GM21619 (cell line): ENCODE results near the gene CGNL1.

Experiments used
- ATAC-seq: cut with Tn5 transposase; IDR thresholded peaks from one replicate; pipeline ENCODE4 v1.9.1; 2021; ENCODE audit not compliant: unreplicated experiment

Gene CGNL1

DNA sequence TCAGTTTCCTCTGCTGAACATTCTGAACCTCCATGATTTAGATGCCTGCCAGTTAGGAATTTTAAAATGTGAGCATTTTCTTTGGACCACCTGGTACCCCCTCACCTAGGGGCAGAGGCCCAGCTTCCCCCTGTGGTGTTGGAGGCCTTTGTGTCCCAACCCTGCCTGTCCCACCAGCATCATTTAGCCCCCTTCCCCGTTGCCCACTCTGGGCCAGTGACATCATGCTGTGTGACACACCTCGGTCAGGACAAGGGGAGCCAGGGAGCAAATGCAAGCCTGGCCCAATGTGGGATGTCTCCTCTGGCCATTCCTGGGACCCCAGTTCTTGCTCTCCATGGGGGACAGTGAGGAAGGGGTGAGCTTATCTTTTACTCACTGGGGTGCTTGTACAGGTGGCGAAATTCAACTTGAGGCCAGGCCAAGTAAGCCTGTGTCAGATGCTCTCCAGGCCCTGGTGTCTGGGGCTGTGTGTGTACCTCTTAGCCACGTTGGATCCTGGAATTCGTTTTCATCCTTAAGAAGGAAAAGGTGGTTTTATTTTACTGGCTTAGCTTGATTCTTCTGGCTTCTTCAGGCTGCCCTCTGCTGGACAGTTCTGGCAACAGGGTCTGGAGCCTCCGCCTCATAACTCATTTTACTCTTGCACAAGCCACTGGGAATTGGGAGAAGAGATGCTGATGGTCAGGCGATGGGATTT is 165.7 kb downstream of the CGNL1 start:
- ATAC-seq = no peak

DNA sequence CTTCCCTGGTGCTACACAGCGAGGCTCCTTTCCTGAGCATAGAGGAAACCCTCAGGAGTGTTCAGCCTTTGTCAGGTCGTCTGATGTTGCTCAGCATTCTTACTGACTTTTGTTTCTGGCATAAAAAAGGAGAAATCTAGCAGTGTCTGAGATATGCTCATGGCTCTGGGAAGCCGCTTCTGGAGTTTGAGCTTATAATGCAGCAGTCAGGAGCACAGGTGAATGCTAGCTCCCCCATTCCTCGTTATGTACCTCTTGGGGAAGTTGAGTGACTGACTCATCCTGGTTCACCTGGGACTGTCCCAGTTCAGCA is 166.2 kb downstream of the CGNL1 start:
- no peak for ATAC-seq

DNA sequence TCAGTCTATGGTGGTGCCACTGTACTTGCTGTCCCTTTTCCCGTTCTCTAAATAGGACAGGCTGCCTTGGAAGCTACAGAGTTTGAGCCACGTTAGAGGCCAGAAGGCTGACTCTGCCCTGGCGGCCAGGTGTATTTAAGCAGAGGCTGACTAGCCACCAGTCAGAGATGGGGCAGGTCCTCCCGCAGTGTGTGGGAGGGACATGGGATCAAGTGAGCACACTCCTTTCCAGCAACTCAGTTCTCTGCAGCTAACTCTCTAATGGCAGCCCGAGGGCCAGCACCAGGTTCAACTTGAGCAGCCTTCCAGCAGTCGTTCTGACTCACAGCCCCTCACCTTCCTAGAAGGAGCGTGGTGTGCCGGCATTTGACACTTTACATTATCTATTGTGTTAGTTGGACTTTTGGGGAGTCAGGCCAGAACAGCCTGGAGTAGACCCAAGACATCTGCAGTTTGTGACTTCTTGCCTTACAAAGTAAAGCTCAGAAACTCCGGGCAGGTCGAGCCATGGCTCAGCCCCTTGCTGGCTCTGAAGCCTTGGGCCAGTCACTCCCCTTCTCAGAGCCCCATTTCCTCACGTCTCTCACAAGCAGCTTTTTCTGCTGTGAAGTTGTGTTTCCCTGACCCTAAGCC is 168.7 kb downstream of the CGNL1 start:
- ATAC-seq = no peak

DNA sequence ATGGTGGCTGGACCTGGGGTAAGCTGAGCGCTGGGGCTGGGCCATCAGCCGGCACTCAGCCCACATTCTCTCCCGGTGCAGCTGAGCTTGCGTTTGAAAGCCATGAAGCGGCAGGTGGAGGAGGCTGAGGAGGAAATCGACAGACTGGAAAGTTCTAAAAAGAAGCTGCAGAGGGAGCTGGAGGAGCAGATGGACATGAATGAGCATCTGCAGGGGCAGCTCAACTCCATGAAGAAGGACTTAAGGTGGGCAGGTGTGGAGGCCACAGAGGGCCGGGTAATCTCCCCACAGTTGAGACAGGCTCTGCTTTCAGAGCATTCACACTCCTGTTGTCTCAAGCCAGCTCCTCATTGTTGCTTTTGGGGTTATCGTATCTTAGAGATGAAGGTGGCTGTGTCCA is 169.7 kb downstream of the CGNL1 start:
- ATAC-seq = no peak

DNA sequence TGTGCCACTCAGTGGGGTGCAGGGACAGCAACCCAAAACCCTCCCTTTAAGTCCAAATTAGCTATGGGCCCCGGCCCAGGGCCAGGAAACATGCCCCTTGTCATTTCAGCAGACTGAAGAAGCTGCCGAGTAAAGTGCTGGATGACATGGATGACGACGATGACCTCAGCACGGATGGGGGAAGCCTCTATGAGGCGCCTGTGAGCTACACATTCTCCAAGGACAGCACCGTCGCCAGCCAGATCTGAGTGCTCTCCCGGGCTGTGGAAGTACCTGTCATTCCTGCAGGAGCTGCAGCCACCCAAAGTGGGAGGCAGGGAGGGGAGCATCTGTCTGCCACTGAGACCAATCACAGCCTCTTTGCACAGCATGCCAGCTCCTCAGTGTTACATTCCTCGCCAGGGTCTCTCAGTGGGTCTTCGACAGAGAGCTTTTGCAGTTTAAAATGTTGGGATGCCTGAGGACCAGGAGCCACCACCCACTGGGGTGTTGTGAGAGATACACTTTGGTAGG is 171.0 kb downstream of the CGNL1 start:
- ATAC-seq = no peak

DNA sequence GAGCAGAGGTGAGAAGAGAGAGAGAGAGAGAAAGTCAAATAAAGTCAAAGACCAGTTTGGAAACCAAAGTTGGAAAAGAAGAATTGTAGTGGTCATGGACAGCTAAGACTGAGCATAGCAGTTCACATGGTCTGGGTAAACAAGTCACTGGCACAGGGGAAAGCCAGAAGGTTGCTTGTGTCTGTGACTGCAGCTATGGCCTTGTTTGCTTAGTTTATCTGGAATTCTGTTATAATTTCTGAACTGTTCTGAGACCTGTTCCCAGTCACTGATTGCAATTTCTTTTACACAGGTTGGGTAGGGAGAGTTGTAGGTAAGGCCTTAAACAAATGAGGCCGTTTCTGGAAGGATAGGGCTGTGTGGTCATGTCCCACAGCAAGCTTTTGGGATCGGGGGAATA is 172.0 kb downstream of the CGNL1 start:
- no peak for ATAC-seq

DNA sequence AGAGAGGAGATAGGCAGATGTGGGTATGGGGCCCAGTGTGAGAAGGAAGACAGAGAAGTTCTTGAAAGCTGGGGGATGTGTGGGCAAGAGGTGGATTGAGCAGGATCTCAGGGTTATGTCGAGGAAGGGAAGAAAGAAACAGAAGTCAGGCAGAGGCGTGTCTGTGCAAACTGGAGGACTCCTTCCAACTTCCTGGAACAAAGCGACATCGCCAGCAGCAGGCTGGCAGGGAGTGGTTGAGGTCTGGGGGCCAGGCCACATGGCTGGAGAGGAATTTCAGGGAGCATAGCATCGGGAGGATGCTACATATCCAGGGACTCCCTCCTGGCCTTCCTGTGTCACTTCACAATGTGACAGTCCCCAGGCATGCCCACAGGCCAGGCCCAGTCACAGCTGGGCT is 172.5 kb downstream of the CGNL1 start:
- ATAC-seq = no peak

DNA sequence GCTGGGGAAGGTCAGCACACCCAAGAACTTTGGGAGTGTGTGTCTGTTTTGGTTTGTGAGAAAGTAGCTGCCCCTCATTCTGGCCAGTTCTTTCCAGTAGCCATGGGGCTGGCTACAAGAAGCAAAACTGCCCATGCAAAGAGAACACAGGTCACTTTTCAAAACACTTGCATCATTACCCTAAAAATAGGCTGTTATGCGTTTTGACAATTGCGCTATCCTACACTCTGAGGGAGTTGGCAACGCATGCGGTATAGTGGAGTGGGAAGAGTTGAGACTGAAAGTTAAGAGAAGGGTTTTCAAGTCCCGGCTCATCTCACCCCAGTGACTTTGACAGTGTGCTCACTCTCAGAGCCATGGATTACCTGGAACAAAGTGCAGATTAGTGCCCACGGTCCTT is 173.6 kb downstream of the CGNL1 start:
- ATAC-seq = no peak

DNA sequence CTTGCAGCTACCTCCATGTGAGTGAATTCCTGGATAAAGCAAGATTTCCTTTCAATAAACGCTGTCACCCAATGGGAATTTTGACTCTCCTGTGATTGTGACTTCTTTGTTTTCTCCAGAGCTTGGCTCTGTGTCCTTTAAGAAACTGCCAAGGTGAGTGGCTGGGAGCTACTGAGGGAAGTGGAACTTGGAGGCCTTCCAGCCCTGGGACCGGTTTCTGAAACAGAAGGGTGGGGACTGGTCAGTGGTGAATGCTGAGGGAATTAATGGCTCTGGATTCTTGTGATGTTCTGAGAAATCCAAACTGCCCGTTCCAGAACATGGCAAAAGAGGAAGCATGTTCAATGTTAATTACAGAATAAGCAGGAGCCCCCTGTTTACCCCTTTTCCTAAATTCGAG is 174.3 kb downstream of the CGNL1 start:
- no peak for ATAC-seq

DNA sequence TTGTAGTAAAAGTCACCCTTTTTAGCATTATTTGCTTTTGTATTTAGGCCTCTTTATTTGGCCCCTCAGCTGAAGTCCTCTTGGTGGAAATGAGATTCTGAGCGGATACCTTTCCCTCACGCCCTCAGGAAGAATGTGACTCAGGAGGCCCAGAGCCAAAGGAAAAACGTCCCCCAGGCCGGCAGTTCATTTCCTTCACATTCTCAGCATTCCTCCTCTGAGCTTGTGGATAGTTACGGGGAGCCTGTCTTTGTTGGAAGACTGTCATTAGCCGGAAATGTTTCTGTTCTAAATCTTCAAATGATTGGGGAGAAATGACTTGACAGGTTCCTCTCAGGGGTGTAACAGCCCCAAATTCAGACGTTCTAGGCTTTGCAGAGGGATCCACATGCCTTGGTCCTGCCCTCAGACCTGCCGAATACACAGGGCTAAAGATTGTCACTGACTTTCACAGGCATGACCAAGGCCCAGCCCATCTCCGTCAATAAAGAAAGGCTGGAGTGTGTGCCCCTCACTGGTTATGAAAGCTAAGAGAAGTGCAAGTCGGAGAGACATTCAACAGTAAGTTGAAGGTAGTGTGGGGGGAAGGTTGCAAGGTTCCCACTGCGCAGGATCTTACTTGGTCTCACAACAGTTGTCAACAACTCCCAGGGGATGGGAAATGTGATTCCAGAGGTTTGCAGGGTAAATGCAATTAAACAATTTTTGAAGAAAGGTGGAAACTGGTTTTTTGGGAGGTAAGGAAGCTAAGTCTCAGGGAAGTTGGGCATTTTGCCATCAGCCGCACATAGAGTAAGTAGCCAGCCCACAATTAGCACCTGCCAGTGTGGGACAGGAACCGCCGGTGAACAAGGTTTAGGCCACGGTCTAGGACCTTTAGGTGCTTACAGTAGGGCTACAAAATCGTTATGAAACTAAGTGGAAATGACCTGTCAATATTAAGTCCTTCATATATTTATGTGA is 175.7 kb downstream of the CGNL1 start:
- no peak for ATAC-seq

DNA sequence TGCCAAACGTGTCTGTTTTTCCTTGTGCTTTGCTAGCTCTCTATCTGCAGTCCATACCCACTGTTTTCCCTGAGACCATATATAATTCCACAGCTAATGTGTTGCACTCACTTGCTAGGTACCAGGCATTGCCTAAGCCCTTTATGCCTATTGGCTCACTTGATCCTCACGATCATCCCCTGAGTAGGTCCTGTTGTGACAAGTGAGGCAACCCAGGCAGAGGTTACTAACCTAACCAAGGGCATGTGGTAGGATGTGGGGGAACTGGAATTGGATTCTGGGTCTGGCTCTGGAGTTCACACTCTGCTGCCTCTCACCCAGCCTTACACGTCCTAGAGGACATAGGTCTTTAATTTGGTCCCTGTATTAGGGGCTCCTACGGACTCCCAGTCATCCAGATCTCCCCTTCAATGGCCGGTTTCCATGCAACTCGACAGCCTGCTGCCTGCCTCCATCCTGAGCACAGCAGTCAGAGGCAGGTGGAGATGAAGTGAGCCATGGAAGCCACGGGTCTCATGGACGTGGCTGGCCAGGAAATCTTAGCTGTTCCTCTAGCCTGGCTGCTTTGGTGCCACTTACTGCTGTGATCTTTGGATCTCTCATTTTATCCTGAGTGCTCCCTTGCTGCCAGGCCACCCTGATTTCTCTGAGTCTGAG is 176.5 kb downstream of the CGNL1 start:
- no peak for ATAC-seq

DNA sequence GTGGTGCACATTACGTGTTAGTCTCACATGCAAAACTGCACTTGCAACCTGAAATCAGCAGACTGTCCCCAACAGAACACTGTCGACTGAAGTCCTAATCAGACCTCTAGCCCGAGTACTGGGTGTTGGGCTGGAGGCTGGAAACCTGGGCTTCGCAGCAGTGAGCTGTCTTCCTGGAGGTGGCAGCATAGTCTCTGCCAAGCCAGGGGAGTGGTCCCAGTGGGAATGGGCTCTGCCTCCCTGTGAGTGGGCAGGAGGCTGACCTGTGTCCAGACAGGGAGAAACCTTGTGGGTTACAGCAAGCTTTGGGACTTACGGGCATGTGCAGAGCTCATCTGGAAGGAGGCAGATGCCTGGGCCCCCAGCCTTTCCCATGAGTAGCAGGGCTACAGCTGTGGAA is 177.2 kb downstream of the CGNL1 start:
- no peak for ATAC-seq

DNA sequence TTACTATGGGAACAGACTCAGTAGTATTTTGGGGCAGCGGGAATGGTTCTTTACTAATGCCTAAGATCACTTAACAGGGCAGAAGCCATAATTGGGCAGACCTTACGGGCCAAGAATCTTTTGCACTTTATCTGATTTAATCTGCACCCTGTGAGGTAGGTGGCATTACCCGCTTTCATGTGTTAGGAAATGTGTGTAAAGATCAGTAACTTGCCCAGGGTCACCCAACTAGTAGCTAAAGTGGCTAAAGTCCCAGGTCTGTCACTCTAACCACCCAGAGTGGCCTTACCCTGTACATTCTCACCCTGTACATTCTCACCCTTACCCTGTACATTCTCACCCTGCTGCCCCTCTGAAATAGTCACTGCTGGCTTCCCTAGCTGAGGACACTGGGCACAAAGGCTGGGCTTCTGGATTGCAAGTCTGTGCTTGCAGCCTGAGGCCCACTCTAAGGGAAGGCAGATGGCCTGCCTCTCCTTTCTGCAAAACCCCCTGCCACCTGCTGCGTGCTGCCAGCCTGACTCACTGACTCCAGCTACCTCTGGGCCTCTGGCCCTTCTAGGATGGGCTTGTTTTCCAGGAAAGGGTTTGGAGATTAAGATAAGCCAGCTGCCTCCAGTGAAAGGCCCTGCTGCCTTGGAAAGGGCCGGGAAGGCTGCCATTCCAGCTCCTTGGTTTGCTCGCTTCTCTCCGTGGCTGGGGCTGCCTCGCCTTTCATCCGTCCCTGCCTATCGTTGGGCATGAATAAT is 177.9 kb downstream of the CGNL1 start:
- no peak for ATAC-seq

DNA sequence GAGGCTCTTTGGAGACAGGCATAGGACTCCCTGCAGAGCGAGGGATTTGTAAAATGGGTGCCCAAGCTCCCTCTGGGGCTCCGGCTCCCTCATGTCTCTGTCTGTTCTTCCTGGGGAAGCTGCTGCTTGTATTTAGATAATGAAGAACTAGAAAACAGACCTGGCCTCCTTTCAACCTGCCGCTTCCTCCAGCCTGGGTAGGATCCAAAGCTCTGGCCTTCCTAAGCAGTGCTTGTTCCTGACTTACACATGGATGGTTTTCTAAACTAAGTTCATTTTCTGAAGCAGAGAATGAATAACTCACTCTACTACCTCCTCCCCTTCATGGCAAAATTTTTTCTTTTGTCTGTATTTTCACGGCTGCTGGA is 178.5 kb downstream of the CGNL1 start:
- ATAC-seq = no peak

DNA sequence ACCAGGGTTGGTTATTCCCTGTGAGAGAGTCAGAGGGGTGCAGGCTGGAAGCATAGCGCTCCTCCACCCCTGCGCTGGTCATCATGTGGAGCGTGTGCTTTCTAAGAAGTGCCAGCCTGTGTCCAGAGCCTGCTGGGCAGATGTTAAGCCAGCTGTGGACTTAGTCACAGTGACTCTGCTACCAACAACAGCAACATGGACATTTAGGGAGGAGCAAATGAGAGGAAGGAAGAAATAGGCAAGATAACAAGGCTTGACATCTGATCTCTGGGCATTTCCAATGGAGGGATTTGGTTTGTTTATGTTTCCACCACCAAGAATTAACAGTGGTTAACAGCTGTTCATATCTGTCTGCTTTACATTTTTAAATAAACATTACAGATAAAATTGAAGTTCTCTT is 179.0 kb downstream of the CGNL1 start:
- no peak for ATAC-seq

DNA sequence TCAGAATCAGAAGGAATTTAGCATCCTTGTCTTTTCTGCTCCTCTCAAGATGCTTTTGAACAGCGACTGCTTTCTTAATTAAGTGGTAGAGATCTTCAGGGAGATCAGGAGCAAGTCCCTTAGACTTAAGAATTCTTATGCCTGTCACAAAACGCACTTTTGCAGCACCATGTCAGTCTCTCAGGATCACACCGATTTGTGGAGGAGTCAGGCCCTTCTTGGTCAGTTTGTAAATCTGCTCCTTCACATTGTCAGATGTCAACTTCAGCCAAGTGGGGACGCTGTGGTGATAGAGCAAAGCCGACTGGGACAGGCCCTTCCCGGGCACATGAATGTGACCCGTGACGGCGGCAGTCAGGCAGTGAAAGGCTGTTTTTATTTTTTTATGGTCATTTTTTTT is 179.7 kb downstream of the CGNL1 start:
- ATAC-seq = no peak

DNA sequence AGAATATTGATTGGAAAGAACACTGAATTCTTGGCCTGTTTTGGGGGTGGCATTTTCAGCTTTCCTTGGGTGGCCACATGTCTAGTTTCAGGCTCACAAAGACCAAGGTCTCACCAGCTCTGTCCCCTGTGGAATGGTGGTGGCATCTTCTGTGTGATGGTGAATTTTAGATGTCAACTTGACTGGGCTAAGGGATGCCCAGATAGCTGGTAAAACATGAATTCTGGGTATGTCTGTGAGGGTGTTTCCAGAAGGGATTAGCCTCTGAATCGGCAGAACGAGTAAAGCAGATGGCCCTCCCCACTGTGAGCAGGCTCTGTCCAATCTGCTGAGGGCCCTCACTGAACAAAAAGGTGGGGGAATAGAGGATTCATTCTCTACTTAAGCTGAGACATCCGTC is 181.0 kb downstream of the CGNL1 start:
- no peak for ATAC-seq

DNA sequence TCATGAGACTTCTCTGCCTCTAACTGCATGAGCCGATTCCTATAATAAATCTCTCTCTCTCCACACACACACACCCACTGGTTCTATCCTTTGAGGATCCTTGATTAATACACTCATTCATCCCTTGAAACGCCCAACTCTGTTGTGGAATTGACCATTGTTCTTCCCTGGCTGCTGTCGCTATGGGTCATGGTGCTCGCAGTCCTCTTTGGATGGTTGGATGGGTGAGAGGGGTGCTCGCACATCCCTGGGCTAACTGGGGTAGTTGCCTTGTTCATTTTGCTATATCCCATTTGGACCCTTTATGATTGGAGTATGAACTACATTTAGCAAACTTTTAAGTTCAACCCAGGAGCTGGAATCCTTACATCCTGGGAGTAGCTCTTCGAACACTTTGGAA is 181.5 kb downstream of the CGNL1 start:
- ATAC-seq = no peak

DNA sequence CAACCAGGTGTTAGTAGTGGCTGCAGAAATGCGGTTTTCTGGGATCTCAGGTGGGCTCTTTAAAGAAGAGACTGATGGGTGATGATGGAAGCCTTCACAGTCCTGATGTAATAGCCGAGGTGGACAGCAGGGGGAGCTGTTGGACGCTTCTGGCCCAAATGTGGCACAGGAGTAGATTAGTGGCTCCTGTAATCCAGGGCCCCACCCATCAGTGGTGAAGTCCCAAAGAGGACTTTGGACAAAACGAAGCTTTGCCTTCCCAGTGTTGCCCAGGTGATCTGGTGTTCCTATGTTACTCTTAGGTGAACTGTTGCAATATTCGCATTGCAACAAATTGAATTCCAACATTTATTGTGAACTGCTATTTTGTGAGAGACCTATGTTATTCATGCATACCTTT is 183.6 kb downstream of the CGNL1 start:
- ATAC-seq = no peak

DNA sequence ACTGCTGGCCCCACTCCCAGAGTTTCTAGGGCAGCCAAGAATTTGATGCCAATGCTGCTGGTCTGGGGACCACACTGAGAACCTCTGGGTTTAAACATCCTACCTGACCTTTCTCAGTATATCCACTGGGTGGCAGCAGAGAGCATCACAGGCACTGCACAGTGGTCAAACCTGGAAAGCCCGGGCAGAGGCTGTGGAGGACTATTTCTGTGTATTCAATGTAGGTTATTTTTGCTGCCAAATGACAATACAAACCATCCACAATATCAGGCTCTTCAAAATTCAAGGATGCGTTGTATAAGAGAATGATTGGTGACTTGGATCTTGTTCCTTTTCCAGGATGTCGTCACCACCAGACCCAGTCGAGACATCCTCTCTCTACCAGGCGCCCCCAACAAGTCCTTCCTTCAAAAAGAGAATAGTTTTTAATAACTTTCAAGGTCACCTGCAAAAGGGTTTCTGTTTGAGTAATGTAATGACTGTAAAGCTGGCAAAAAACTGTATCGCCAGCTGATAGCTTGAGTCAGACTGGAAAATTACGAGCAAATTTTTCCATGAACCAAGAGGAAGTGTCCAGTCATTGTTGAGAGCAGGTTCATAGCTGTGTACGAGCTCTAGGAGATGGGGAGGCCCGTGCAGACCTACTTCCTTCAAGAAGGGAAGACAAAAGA is 184.9 kb downstream of the CGNL1 start:
- ATAC-seq = peak; percentile 66
